GM18907 (cell line): ENCODE data around the gene GNAO1.

Experiments
- ATAC-seq: cut with Tn5 transposase; IDR thresholded peaks from one replicate; pipeline ENCODE4 v1.9.1; 2021; ENCODE audit warnings: mild to moderate bottlenecking, moderate library complexity; ENCODE audit not compliant: unreplicated experiment

Gene GNAO1

GRCh38 chr16:56191156-56191815 lies at the start of gene GNAO1:
GNAO1 (plus strand) TSS chr16:56191489; CDS start chr16:56192236, 747 bp downstream.
- ATAC-seq = no peak

- ATAC-seq = no peak
Measured at GRCh38 chr16:56143666-56144065, 47.6 kb upstream of the GNAO1 start.

- ATAC-seq = no peak
Measured at GRCh38 chr16:56145369-56145768, 45.9 kb upstream of the GNAO1 start.

GRCh38 chr16:56151621-56152020 lies 39.7 kb upstream of the GNAO1 start:
- ATAC-seq = no peak

GRCh38 chr16:56161658-56162057 lies 29.6 kb upstream of the GNAO1 start:
- ATAC-seq = no peak

DNA sequence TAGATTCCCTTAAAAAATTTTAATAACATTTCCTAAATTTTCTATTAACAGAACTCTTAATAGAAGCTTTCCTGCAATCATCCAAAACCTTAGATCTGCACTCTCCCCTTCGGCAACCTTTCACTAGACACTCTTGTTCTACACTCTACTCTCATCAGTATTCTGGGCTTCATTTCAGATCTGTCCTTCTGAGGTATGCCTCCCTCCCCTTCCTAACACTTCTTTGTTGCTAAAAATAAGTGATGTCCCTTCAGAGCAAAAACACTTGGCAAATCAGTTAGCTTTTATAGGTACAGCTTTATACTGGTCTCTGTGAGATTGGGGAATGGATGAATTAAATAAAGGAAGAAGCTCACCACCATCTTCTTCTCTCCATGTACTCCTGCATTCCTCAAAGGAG lies 28.2 kb upstream of the GNAO1 start:
- ATAC-seq = no peak

DNA sequence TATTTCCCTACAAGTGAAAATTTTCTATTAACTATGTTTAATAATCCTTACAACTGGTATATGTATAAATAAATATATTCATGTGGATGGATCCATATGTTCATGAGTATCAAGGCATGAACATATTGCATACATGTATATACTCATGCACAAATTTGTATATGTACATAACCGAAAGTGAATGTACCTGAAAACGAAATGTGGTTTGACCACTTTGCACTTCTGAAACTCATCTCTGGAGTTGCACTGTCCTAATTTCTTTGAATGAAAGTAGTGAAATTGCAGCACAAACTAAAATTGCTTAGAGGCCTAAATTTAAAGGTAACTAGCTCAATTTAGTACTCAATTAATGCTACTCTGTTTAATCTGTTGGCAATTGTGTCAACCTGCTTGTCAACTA lies 27.4 kb upstream of the GNAO1 start:
- ATAC-seq = no peak

- no peak for ATAC-seq
Measured at GRCh38 chr16:56164636-56165035, 26.7 kb upstream of the GNAO1 start.

DNA sequence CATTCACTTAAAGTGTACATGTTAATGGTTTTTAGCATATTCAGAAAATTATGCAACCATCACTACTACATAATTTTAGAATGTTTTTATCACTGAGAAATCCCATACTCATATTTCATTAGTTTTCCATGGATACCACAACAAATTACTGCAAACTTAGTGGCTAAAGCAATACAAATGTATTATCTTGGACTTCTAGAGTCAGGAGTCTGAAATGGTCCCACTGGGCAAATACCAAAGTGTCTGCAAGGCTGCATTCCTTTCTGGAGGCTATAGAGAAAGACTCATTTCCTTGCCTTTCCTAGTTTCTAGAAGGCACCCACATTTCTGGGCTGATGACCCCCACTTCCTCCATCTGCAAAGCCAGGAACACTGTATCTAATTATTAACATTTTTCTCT lies 16.9 kb upstream of the GNAO1 start:
- no peak for ATAC-seq

- ATAC-seq = no peak
Measured at GRCh38 chr16:56181401-56181800, 9.9 kb upstream of the GNAO1 start.

GRCh38 chr16:56183266-56183665 lies 8.0 kb upstream of the GNAO1 start:
- no peak for ATAC-seq

DNA sequence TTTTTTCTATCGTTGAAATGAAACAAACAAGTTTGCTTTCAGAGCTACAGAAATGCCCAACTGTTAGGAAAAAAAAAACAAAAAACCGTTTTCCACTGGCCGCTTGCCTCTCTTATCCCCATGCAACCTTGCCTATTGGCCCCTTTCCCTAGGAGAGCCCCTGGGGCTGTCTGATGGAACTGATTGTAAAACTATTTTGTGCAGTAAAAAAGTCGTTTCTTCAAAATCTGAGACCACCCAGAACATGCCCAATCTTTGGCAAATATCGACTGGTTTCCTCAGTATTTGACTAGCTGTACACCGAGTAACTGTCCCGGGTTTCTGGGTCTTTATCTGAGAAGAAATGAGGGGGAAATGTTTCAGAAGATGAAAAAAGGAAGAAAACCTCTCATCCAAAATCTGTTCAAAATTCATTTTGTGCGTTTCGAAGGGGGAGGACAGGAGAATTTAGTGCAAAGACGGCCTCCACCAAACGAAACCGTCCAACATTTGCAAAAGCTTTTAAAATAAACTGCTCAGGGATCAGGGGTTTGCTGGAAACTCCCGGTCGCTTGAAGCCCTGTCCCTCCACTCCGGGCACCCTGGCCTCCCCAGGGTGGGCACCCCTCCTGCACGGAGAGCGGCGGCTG lies 1.1 kb upstream of the GNAO1 start:
- no peak for ATAC-seq

GRCh38 chr16:56190677-56191155 lies 573 bp upstream of the GNAO1 start:
- no peak for ATAC-seq

DNA sequence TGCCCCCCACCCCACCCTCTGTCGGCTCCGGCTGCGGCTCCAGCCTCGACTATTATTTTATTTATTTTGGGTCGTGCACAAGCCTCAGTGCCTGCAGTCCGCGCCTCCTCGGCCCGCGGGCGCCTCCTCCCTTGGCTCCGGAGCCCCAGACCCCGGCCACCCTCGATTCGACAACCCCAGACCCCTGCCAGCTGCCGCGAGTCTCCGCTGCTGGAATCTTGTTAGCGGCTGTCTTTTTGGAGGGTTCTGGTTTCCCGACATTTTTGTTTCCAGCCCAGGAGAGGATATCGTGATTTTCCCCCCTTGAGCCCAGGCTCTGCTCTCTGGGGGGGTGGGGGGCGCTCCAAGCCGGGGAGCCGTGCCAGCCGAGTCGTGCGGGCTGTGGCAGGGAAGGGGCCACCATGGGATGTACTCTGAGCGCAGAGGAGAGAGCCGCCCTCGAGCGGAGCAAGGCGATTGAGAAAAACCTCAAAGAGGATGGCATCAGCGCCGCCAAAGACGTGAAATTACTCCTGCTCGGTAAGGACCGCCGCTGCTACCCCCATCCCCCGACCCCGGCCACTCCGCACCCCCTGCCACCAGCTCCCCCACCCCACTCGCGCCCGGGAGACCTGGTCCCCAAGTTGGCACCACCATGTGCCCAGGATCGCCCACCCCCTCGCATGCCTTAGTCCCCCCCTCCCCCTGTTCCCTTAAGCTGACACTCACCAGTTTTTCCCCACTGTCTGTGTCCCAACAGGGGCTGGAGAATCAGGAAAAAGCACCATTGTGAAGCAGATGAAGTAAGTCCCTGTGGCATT lies 746 bp downstream of the GNAO1 start:
- no peak for ATAC-seq

DNA sequence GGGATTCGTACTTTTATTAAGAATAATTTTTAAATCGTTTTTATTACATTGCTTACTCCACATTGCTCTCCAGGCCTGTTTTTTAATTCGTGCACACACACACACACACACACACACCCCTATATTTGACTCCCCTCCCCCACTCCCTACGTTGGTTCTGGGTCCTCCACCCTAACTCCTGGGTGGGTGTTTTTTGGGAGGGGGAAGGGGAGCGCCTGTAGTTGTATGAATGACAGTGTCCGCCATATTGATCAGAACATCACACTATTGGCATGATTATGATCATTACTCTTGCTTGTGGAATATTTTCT lies 1.3 kb downstream of the GNAO1 start:
- ATAC-seq = no peak

- ATAC-seq = no peak
Measured at GRCh38 chr16:56192986-56193945, 2.0 kb downstream of the GNAO1 start.

- no peak for ATAC-seq
Measured at GRCh38 chr16:56193951-56194726, 2.9 kb downstream of the GNAO1 start.

DNA sequence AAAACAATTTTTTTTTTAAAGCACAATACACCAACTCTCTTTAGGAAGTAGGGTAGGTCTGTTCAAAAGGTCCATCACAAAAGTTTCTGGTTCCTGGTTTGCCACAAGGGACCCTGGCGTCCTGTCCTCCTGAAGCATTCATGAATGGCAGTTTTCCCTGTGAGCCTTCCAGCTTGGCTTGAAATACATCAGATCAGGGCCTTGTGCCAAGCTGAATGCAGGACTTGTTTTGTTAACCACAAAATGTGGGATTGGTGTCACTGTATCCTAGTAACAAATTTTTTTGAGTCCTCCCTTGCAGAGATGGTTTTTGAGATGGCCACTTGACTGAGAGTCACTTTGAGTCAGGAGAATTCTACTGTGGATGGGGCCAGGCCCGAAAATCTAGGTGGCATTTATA lies 3.9 kb downstream of the GNAO1 start:
- no peak for ATAC-seq

DNA sequence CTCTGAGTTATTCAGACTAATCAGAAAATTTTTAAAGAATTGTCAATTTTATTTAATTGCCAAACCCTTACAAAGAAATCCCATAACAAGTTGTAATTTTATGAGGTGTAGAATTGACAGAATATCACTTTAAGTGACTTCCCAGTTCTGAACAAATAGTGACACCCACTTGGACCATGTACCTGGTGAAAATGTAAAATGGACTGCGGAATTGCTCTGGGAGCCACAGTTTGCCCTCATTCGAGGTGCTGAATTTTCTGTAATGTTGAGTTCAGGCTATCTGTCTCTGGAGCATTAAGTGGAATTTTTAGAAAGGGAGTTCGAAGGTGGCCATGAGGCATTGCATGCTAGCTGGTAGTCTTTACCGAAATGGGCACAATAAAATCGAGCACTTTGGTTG lies 5.1 kb downstream of the GNAO1 start:
- no peak for ATAC-seq
